HL-60 (cell line): ENCODE measurements around the gene RANBP9.

Experiments used
- DNase-seq, 2 experiments: peaks; one replicate each; pipeline ENCODE4 v3.0.0-alpha.2; 2010 to 2020; ENCODE audit warnings: low read depth in 1 of 2, low spot score in 1 of 2
- H3K27ac ChIP-seq: fragments of 250-450 bp; sonication (Bioruptor Pico); replicated peaks from 2 replicates; pipeline ENCODE4 v1.5.1; 2020; ENCODE audit warnings: mild to moderate bottlenecking, moderate library complexity
- H3K27me3 ChIP-seq: fragments of 250-450 bp; sonication (Bioruptor Pico); 2 replicates; pipeline ENCODE4 v1.5.1; 2021; ENCODE audit warnings: mild to moderate bottlenecking, moderate library complexity; ENCODE audit not compliant: insufficient read depth, poor library complexity, severe bottlenecking
- H3K4me3 ChIP-seq: replicated peaks from 2 replicates; pipeline ENCODE4 v1.5.1; 2011; ENCODE audit warnings: mild to moderate bottlenecking, control low read depth, low read length; ENCODE audit not compliant: insufficient read depth
- GABPA ChIP-seq: IDR thresholded peaks from 2 replicates; pipeline ENCODE4 v1.6.1; 2012; ENCODE audit warnings: low read depth
- POLR2AphosphoS5 ChIP-seq: IDR thresholded peaks from 2 replicates; pipeline ENCODE4 v1.6.1; 2012; ENCODE audit warnings: low read depth
- SPI1 ChIP-seq: IDR thresholded peaks from 2 replicates; pipeline ENCODE4 v1.6.1; 2012; ENCODE audit warnings: low read depth, mild to moderate bottlenecking, borderline replicate concordance
- TF ChIP-seq, protein P1 (sequence below): IDR thresholded peaks from 2 replicates; pipeline ENCODE4 v1.6.1; 2012; ENCODE audit warnings: low read depth; ENCODE audit not compliant: insufficient replicate concordance
- TF ChIP-seq, protein P2 (sequence below): IDR thresholded peaks from one replicate; pipeline ENCODE4 v1.5.1; 2011; ENCODE audit warnings: low read length, control low read depth, inconsistent platforms; ENCODE audit not compliant: insufficient read depth

Gene RANBP9

DNA sequence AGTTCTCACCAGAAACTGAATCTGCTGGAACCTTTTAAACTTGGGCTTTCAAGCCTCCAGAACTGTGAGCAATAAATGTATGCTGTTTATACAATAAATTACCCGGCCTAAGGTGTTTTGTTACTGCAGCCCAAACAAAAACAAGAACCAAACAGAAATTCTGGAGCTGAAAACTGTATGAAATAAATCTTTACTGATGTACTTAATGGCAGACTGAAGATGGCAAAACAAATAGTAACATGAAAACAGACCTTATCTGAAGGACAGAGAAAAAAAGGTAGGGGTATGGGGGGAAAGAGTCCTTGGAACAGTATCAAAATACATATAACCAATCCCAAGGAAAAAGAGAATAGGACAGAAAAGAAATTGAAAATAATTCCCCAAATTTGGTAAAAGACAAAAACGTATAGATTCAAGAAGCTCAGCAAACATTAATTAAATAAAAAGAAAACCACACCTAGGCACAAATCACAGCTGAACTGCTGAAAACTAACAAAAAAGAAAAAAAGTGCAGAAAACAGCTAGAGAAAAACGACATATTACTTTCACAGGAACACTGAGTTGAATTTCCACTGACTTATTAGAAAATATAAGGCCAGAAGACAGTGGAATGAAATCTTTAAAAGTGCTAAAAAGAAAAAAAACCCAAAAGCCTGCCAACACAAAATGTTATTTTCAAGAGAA lies 48.8 kb downstream of the RANBP9 start:
- Histone ChIP-seq H3K4me3 (no peak overlapping the region), H3K27me3 (no peaks in the 10 kb centered on the region), H3K27ac (no peak overlapping the region)
- DNase-seq = no peak
- TF ChIP-seq POLR2AphosphoS5 = no peak
- TF ChIP-seq, protein P1, sequence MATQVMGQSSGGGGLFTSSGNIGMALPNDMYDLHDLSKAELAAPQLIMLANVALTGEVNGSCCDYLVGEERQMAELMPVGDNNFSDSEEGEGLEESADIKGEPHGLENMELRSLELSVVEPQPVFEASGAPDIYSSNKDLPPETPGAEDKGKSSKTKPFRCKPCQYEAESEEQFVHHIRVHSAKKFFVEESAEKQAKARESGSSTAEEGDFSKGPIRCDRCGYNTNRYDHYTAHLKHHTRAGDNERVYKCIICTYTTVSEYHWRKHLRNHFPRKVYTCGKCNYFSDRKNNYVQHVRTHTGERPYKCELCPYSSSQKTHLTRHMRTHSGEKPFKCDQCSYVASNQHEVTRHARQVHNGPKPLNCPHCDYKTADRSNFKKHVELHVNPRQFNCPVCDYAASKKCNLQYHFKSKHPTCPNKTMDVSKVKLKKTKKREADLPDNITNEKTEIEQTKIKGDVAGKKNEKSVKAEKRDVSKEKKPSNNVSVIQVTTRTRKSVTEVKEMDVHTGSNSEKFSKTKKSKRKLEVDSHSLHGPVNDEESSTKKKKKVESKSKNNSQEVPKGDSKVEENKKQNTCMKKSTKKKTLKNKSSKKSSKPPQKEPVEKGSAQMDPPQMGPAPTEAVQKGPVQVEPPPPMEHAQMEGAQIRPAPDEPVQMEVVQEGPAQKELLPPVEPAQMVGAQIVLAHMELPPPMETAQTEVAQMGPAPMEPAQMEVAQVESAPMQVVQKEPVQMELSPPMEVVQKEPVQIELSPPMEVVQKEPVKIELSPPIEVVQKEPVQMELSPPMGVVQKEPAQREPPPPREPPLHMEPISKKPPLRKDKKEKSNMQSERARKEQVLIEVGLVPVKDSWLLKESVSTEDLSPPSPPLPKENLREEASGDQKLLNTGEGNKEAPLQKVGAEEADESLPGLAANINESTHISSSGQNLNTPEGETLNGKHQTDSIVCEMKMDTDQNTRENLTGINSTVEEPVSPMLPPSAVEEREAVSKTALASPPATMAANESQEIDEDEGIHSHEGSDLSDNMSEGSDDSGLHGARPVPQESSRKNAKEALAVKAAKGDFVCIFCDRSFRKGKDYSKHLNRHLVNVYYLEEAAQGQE = no peak
- TF ChIP-seq SPI1 = no peak
- TF ChIP-seq, protein P2, sequence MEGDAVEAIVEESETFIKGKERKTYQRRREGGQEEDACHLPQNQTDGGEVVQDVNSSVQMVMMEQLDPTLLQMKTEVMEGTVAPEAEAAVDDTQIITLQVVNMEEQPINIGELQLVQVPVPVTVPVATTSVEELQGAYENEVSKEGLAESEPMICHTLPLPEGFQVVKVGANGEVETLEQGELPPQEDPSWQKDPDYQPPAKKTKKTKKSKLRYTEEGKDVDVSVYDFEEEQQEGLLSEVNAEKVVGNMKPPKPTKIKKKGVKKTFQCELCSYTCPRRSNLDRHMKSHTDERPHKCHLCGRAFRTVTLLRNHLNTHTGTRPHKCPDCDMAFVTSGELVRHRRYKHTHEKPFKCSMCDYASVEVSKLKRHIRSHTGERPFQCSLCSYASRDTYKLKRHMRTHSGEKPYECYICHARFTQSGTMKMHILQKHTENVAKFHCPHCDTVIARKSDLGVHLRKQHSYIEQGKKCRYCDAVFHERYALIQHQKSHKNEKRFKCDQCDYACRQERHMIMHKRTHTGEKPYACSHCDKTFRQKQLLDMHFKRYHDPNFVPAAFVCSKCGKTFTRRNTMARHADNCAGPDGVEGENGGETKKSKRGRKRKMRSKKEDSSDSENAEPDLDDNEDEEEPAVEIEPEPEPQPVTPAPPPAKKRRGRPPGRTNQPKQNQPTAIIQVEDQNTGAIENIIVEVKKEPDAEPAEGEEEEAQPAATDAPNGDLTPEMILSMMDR = no peak
- no peak for TF ChIP-seq GABPA

DNA sequence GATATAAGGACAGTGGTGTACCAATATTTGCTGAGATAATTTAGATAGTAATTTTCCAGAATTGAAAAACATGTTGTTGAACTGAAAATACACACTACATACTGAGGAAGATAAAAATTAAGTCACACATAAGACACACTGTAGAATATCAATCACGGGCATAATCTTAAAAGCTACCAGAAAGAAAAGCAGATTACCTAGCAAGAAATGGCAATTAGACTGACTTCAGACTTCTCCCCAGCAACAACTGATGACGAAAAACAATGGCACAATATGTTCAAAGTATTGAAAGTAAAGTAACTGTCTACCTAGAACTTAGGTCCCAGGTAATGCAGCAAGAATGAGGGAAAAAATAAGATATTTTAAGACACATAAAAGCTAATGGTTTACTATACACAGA lies 50.0 kb downstream of the RANBP9 start:
- DNase-seq = no peak
- Histone ChIP-seq H3K4me3 (no peak overlapping the region), H3K27me3 (no peaks in the 10 kb centered on the region), H3K27ac (no peak overlapping the region)
- TF ChIP-seq, protein P2 = no peak
- TF ChIP-seq GABPA (no peak), SPI1 (no peak), POLR2AphosphoS5 (no peak)
- TF ChIP-seq, protein P1 = no peak

DNA sequence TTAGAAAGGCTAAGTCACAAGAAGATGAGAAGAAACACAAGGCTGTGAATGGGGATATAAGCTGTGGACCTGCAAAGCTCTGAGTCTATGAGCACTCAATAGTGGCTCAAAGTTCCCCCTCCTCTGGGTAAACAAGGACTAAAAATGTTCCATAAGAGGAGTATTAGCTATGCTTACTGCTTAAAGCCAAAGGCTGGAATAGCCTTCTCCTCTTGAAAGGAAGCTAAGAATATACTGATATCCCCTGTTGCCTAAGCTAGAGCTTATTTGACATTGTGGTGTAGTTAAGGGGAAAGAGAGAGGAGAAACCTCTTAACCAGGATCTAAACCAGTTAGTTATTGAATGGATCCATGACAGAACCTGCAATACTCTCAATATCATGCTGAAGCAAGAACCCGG lies 50.7 kb downstream of the RANBP9 start:
- no peak for TF ChIP-seq POLR2AphosphoS5
- TF ChIP-seq, protein P2 = no peak
- TF ChIP-seq GABPA = no peak
- no peak for TF ChIP-seq SPI1
- TF ChIP-seq, protein P1 = no peak
- Histone ChIP-seq H3K27ac (no peak overlapping the region), H3K4me3 (no peak overlapping the region), H3K27me3 (no peaks in the 10 kb centered on the region)
- no peak for DNase-seq
